ENCODE measurements around the gene PHF19. TPM values are rescaled to one million over a fixed set of nuclear protein-coding genes. Genes with fewer than 3 reads are reported as not detected.

The PHF19 gene
- total and polyA plus RNA-seq, 2 experiments from 2014 or later, result 16.8 to 31.0 TPM

- TF ChIP-seq ZNF462 (CRISPR knock-in tag; IDR thresholded peaks at IDR 0.05), result no peak
- no peak for TF ChIP-seq STAT1 (IDR thresholded peaks at IDR 0.05; ENCODE audit: unreplicated experiment)
- TF ChIP-seq ZNF114 (CRISPR knock-in tag; IDR thresholded peaks at IDR 0.05), result no peak
- TF ChIP-seq EZH2 (IDR thresholded peaks at IDR 0.05; ENCODE audit: low read depth, unreplicated experiment), result no peak
- no peak for TF ChIP-seq NANOG (IDR thresholded peaks at IDR 0.05; ENCODE audit: borderline replicate concordance)
- no peak for TF ChIP-seq EZH2phosphoT487 (IDR thresholded peaks at IDR 0.05; ENCODE audit: unreplicated experiment)
Measured at GRCh38 chr9:120850315-120850714, 26.7 kb downstream of the PHF19 start (continued).

- no peaks in the 10 kb centered on the region for H3K9me2 ChIP-seq (ENCODE audit: insufficient read depth)
- H3K4me1 Mint-ChIP-seq, result peaks cover 22% of the 10 kb centered on the region
- no peaks in the 10 kb centered on the region for H4K20me1 ChIP-seq (replicated peaks; ENCODE audit: insufficient read depth)
- H3K36me3 ChIP-seq (ENCODE audit: insufficient read depth), result no peaks in the 10 kb centered on the region
- no peak for TF ChIP-seq CREB1 (CRISPR knock-in tag; IDR thresholded peaks at IDR 0.05; ENCODE audit: low read depth)
- H3K4me2 ChIP-seq, result no peak overlapping the region
- H3K27me3 Mint-ChIP-seq (ENCODE audit: insufficient read depth, low read depth, poor library complexity), result peaks cover 7% of the 10 kb centered on the region
- H3K27me3 ChIP-seq (ENCODE audit: insufficient read depth), result no peaks in the 10 kb centered on the region
- peak overlapping the region; percentile 74; the same call in 1 of the 2 replicates for H3K27ac ChIP-seq (ENCODE audit: low read depth)
- peaks cover 14% of the 10 kb centered on the region for H3K36me3 Mint-ChIP-seq (ENCODE audit: low read depth)
- H3F3A ChIP-seq (replicated peaks; ENCODE audit: low read depth), result no peaks in the 10 kb centered on the region
- no peak for ATAC-seq
- H2AFZ ChIP-seq, result no peak overlapping the region
- H3K4me3 ChIP-seq, result no peak overlapping the region
- no peak overlapping the region for H3K4me3 Mint-ChIP-seq
- peaks cover 24% of the 10 kb centered on the region for H3K79me2 ChIP-seq (replicated peaks; ENCODE audit: insufficient read depth)
- no peak overlapping the region for H3K27ac Mint-ChIP-seq
- H3K4me1 ChIP-seq (ENCODE audit: insufficient read depth), result peaks cover 19% of the 10 kb centered on the region
- DNase-seq (ENCODE audit: low spot score), result peak; percentile 27
- H3K9me3 Mint-ChIP-seq, result no peaks in the 10 kb centered on the region
Measured at GRCh38 chr9:120846906-120847305, 30.1 kb downstream of the PHF19 start.

Data from GM23338 (cell line).